H9 (cell line): ENCODE data around the gene NRXN2. TPM values are rescaled to one million over a fixed set of nuclear protein-coding genes. Genes with fewer than 3 reads are reported as not detected.

ENCODE experiments used
- DNase-seq: peaks from one replicate; pipeline ENCODE4 v3.0.0-alpha.2; 2017
- H2AFZ ChIP-seq: one replicate; pipeline ENCODE4 v1.6.1; 2013; ENCODE audit warnings: mild to moderate bottlenecking, low read length, control low read depth, moderate library complexity
- H2AK5ac ChIP-seq: 2 replicates; pipeline ENCODE4 v1.6.1; 2013; ENCODE audit warnings: low read length, control low read depth, mixed read lengths; ENCODE audit not compliant: insufficient read length
- H2BK120ac ChIP-seq: one replicate; pipeline ENCODE4 v1.6.1; 2013; ENCODE audit warnings: low read depth, mild to moderate bottlenecking, low read length, control low read depth, inconsistent platforms; ENCODE audit not compliant: poor library complexity, severe bottlenecking
- H2BK12ac ChIP-seq: 2 replicates; pipeline ENCODE4 v1.6.1; 2013; ENCODE audit warnings: low read length, control low read depth, mixed read lengths, low read depth; ENCODE audit not compliant: insufficient read length
- H2BK15ac ChIP-seq: 2 replicates; pipeline ENCODE4 v1.6.1; 2013; ENCODE audit warnings: low read depth, low read length, control low read depth
- H2BK20ac ChIP-seq: one replicate; pipeline ENCODE4 v1.6.1; 2013; ENCODE audit warnings: low read depth, mild to moderate bottlenecking, low read length, control low read depth, inconsistent platforms; ENCODE audit not compliant: poor library complexity, severe bottlenecking
- H2BK5ac ChIP-seq: 2 replicates; pipeline ENCODE4 v1.6.1; 2013; ENCODE audit warnings: low read length, control low read depth, mixed read lengths; ENCODE audit not compliant: insufficient read length
- H3K14ac ChIP-seq: 2 replicates; pipeline ENCODE4 v1.6.1; 2013; ENCODE audit warnings: low read length, control low read depth; ENCODE audit not compliant: insufficient read depth
- H3K18ac ChIP-seq: 2 replicates; pipeline ENCODE4 v1.6.1; 2013; ENCODE audit warnings: low read depth, mild to moderate bottlenecking, mixed read lengths, low read length, control low read depth; ENCODE audit not compliant: insufficient read length
- H3K23ac ChIP-seq: 2 replicates; pipeline ENCODE4 v1.6.1; 2013; ENCODE audit warnings: low read length, control low read depth, mixed read lengths, low read depth; ENCODE audit not compliant: insufficient read length
- H3K23me2 ChIP-seq: 2 replicates; pipeline ENCODE4 v1.6.1; 2013; ENCODE audit warnings: low read depth, mild to moderate bottlenecking, mixed read lengths, low read length, control low read depth; ENCODE audit not compliant: insufficient read length, poor library complexity, severe bottlenecking
- H3K27ac ChIP-seq: 2 replicates; pipeline ENCODE4 v1.5.1; 2013; ENCODE audit warnings: low read length, control low read depth, mixed read lengths, low read depth; ENCODE audit not compliant: insufficient read length
- H3K27me3 ChIP-seq: 2 replicates; pipeline ENCODE4 v1.6.1; 2013; ENCODE audit warnings: low read length, control low read depth, inconsistent platforms; ENCODE audit not compliant: insufficient read depth
- H3K4ac ChIP-seq: 2 replicates; pipeline ENCODE4 v1.6.1; 2013; ENCODE audit warnings: low read depth, mild to moderate bottlenecking, control low read depth, inconsistent platforms, low read length, moderate library complexity
- H3K4me1 ChIP-seq: 2 replicates; pipeline ENCODE4 v1.6.1; 2013; ENCODE audit warnings: low read length, control low read depth, inconsistent platforms; ENCODE audit not compliant: insufficient read depth
- H3K4me2 ChIP-seq: 2 replicates; pipeline ENCODE4 v1.6.1; 2013; ENCODE audit warnings: low read length, control low read depth, mixed read lengths; ENCODE audit not compliant: insufficient read length, insufficient read depth
- H3K56ac ChIP-seq: 2 replicates; pipeline ENCODE4 v1.6.1; 2013; ENCODE audit warnings: low read depth, mild to moderate bottlenecking, mixed read lengths, low read length, control low read depth; ENCODE audit not compliant: insufficient read length
- H3K79me1 ChIP-seq: 2 replicates; pipeline ENCODE4 v1.6.1; 2013; ENCODE audit warnings: low read depth, mild to moderate bottlenecking, moderate library complexity, low read length, control low read depth, inconsistent platforms; ENCODE audit not compliant: insufficient read depth, poor library complexity, severe bottlenecking
- H3K79me2 ChIP-seq: 2 replicates; pipeline ENCODE4 v1.6.1; 2013; ENCODE audit warnings: low read length, control low read depth, inconsistent platforms; ENCODE audit not compliant: insufficient read depth
- H3K9ac ChIP-seq: 2 replicates; pipeline ENCODE4 v1.6.1; 2013; ENCODE audit warnings: low read length, control low read depth, mixed read lengths; ENCODE audit not compliant: insufficient read length; ENCODE audit errors: extremely low read depth
- H3K9me3 ChIP-seq: one replicate; pipeline ENCODE4 v1.6.1; 2013; ENCODE audit warnings: low read depth, low read length, inconsistent platforms; ENCODE audit not compliant: control insufficient read depth
- H3T11ph ChIP-seq: one replicate; pipeline ENCODE4 v1.6.1; 2013; ENCODE audit warnings: mild to moderate bottlenecking, low read length, control low read depth, inconsistent platforms
- H4K20me1 ChIP-seq: one replicate; pipeline ENCODE4 v1.6.1; 2013; ENCODE audit not compliant: control insufficient read depth, insufficient read length, insufficient read depth
- H4K5ac ChIP-seq: 2 replicates; pipeline ENCODE4 v1.6.1; 2013; ENCODE audit warnings: low read depth, mild to moderate bottlenecking, mixed read lengths, low read length, control low read depth; ENCODE audit not compliant: insufficient read length
- H4K8ac ChIP-seq: replicated peaks from 2 replicates; pipeline ENCODE4 v1.6.1; 2013; ENCODE audit warnings: low read length, control low read depth, mixed read lengths, low read depth; ENCODE audit not compliant: insufficient read length
- H4K91ac ChIP-seq: 2 replicates; pipeline ENCODE4 v1.6.1; 2013; ENCODE audit warnings: low read depth, mild to moderate bottlenecking, moderate library complexity, mixed read lengths, low read length, control low read depth; ENCODE audit not compliant: insufficient read length
- H3K27ac Mint-ChIP-seq, 3 experiments: 2 replicates in 2 of 3; 3 replicates in 1 of 3; pipeline ENCODE4 v1.8.0; 2020 to 2021; ENCODE audit warnings: mixed read lengths in 3 of 3, mild to moderate bottlenecking in 1 of 3, moderate library complexity in 1 of 3
- H3K27me3 Mint-ChIP-seq: 2 replicates; pipeline ENCODE4 v1.8.0; 2021; ENCODE audit warnings: low read depth, mild to moderate bottlenecking, moderate library complexity, mixed read lengths
- H3K36me3 Mint-ChIP-seq, 3 experiments: 2 replicates in 2 of 3; 3 replicates in 1 of 3; pipeline ENCODE4 v1.8.0; 2020 to 2021; ENCODE audit warnings: low read depth in 3 of 3, mixed read lengths in 3 of 3; ENCODE audit not compliant: insufficient read depth in 1 of 3
- H3K4me1 Mint-ChIP-seq, 2 experiments: 2 replicates each; pipeline ENCODE4 v1.8.0; 2020; ENCODE audit warnings: mixed read lengths in 2 of 2
- H3K4me3 Mint-ChIP-seq, 2 experiments: 2 replicates in 1 of 2; 3 replicates in 1 of 2; pipeline ENCODE4 v1.8.0; 2020 to 2021; ENCODE audit warnings: mild to moderate bottlenecking in 2 of 2, mixed read lengths in 2 of 2, moderate library complexity in 1 of 2
- H3K9me3 Mint-ChIP-seq, 2 experiments: 2 replicates in 1 of 2; 3 replicates in 1 of 2; pipeline ENCODE4 v1.8.0; 2020; ENCODE audit warnings: mild to moderate bottlenecking in 2 of 2, mixed read lengths in 2 of 2, moderate library complexity in 1 of 2
- WGBS: extraction: QIAGEN DNeasy Blood & Tissue Kit; methylation state at CpG from one replicate; pipeline ENCODE4 v1.1.7; 2013; ENCODE audit warnings: missing lambda C conversion rate, low lambda C conversion rate, mixed read lengths; ENCODE audit not compliant: insufficient read length; ENCODE audit errors: extremely low coverage; 5-methylcytosine and 5-hydroxymethylcytosine counted together
- total RNA-seq: library from RNA; stranded (reverse); gene quantifications from 2 replicates; pipeline ENCODE4 v1.2.1, GENCODE V29; 2021
- TF ChIP-seq, protein P1 (sequence below): fragments of 200-600 bp; sonication (generic); conservative IDR thresholded peaks from 3 replicates; pipeline ENCODE4 v1.8.0; 2021; ENCODE audit warnings: antibody characterized with exemption, mild to moderate bottlenecking

The NRXN2 gene
- total RNA-seq, 1 experiment from 2014 or later, result 3.9 TPM

DNA sequence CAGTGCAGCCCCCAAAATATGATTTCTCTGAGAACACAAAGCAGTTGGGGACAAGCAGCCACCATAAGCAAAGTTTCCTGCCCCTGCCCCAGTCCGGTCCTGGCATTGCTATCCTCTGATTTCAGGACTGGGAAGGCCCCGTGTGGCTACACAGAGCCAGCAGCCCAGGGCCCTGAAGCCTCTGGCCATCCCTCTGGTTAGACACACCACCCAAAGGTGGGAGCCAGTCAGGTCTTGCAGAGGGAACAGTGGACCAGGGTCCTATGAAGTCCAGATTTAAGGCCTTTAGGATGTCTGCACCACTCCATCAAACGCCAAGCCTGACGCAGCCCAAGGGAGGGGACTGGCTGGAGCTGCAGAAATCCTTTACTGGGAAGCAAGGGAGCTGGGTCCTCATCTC is 68.6 kb downstream of the NRXN2 start:
- Histone ChIP-seq H3K9ac (no peak overlapping the region), H4K8ac (no peak overlapping the region), H3K14ac (no peak overlapping the region), H2BK15ac (no peak overlapping the region), H3T11ph (no peak overlapping the region), H3K9me3 (no peaks in the 10 kb centered on the region), H3K4ac (no peak overlapping the region), H4K91ac (no peak overlapping the region), H2BK12ac (no peak overlapping the region), H3K4me2 (no peak overlapping the region), H3K27ac (no peak overlapping the region), H2BK120ac (no peak overlapping the region), H3K4me1 (no peaks in the 10 kb centered on the region), H2AFZ (no peak overlapping the region), H3K79me2 (no peaks in the 10 kb centered on the region), H3K18ac (no peak overlapping the region), H3K23me2 (peaks cover 3% of the 10 kb centered on the region), H2BK20ac (no peak overlapping the region), H2AK5ac (no peak overlapping the region), H3K56ac (no peak overlapping the region), H3K27me3 (no peaks in the 10 kb centered on the region; the same call in 1 of the 2 replicates), H3K79me1 (no peaks in the 10 kb centered on the region), H2BK5ac (no peak overlapping the region), H3K23ac (no peak overlapping the region), H4K20me1 (no peaks in the 10 kb centered on the region), H4K5ac (no peak overlapping the region)
- H3K4me1 Mint-ChIP-seq, result peaks cover 3 to 34% of the 10 kb centered on the region in 2 experiments
- TF ChIP-seq, protein P1, sequence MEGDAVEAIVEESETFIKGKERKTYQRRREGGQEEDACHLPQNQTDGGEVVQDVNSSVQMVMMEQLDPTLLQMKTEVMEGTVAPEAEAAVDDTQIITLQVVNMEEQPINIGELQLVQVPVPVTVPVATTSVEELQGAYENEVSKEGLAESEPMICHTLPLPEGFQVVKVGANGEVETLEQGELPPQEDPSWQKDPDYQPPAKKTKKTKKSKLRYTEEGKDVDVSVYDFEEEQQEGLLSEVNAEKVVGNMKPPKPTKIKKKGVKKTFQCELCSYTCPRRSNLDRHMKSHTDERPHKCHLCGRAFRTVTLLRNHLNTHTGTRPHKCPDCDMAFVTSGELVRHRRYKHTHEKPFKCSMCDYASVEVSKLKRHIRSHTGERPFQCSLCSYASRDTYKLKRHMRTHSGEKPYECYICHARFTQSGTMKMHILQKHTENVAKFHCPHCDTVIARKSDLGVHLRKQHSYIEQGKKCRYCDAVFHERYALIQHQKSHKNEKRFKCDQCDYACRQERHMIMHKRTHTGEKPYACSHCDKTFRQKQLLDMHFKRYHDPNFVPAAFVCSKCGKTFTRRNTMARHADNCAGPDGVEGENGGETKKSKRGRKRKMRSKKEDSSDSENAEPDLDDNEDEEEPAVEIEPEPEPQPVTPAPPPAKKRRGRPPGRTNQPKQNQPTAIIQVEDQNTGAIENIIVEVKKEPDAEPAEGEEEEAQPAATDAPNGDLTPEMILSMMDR, result no peak
- H3K36me3 Mint-ChIP-seq, result no peaks in the 10 kb centered on the region; a peak in 1 of 7 replicates
- no peaks in the 10 kb centered on the region for H3K9me3 Mint-ChIP-seq
- H3K27ac Mint-ChIP-seq, result no peak overlapping the region
- H3K27me3 Mint-ChIP-seq, result peaks cover 15% of the 10 kb centered on the region
- no peak for DNase-seq
- WGBS, result no CpG with 5 or more reads among the region's 4 CpGs
- no peak overlapping the region for H3K4me3 Mint-ChIP-seq
